ENCODE data around the gene CSTPP1. TPM values are rescaled to one million over a fixed set of nuclear protein-coding genes. Genes with fewer than 3 reads are reported as not detected.

Gene CSTPP1
- total RNA-seq, 5 donors from 2014 or later (not counting 1 experiment from before 2014, with no cell fraction given): 13.3 to 16.9 (median 15.0) TPM

- ATAC-seq (replicated peaks in 1 of 4) (no peak), DNase-seq (no peak)
- Mint-ChIP-seq H3K36me3 (no peaks in the 10 kb centered on the region), H3K4me1 (no peaks in the 10 kb centered on the region), H3K27me3 (no peaks in the 10 kb centered on the region), H3K4me3 (no peak overlapping the region), H3K9me3 (no peaks in the 10 kb centered on the region), H3K27ac (no peak overlapping the region)
- H3K27ac ChIP-seq (ENCODE audit: low read length): no peak overlapping the region
- no peaks in the 10 kb centered on the region for H3K36me3 ChIP-seq (ENCODE audit: control insufficient read depth in 2 of 2, extremely low read depth in 1 of 2, insufficient read depth in 1 of 2, low read length in 1 of 2)
- no peaks in the 10 kb centered on the region for H3K4me1 ChIP-seq (ENCODE audit: control insufficient read depth in 1 of 2, extremely low read depth in 1 of 2, insufficient read depth in 2 of 2, low read length in 2 of 2)
- no peak overlapping the region for H3K4me3 ChIP-seq (ENCODE audit: control insufficient read depth in 1 of 2, extremely low read depth in 1 of 2, low read length in 1 of 2)
- H3K9me3 ChIP-seq: no peaks in the 10 kb centered on the region
- CTCF ChIA-PET: no interaction called here
- no peaks in the 10 kb centered on the region for H3K27me3 ChIP-seq (replicated peaks in 1 of 2; ENCODE audit: control insufficient read depth in 2 of 2, extremely low read depth in 1 of 2, insufficient read depth in 2 of 2, low read length in 1 of 2)
- WGBS (ENCODE audit: insufficient coverage): no CpG with 5 or more reads among the region's 2 CpGs
- POLR2A ChIA-PET: no interaction called here
Observed at GRCh38 chr11:47020793-47021526, 84.4 kb downstream of the CSTPP1 start.

- Histone ChIP-seq H3K9me3 (no peaks in the 10 kb centered on the region), H3K4me1 (ENCODE audit: control insufficient read depth in 1 of 2, extremely low read depth in 1 of 2, insufficient read depth in 2 of 2, low read length in 2 of 2) (no peaks in the 10 kb centered on the region), H3K27ac (ENCODE audit: low read length) (no peak overlapping the region), H3K27me3 (replicated peaks in 1 of 2; ENCODE audit: control insufficient read depth in 2 of 2, extremely low read depth in 1 of 2, insufficient read depth in 2 of 2, low read length in 1 of 2) (no peaks in the 10 kb centered on the region), H3K36me3 (ENCODE audit: control insufficient read depth in 2 of 2, extremely low read depth in 1 of 2, insufficient read depth in 1 of 2, low read length in 1 of 2) (no peaks in the 10 kb centered on the region), H3K4me3 (ENCODE audit: control insufficient read depth in 1 of 2, extremely low read depth in 1 of 2, low read length in 1 of 2) (no peak overlapping the region)
- Mint-ChIP-seq H3K4me1 (no peaks in the 10 kb centered on the region), H3K9me3 (no peaks in the 10 kb centered on the region), H3K4me3 (no peak overlapping the region), H3K27ac (no peak overlapping the region), H3K36me3 (no peaks in the 10 kb centered on the region), H3K27me3 (no peaks in the 10 kb centered on the region)
- ChIA-PET POLR2A (no interaction called here), CTCF (no interaction called here)
- DNase-seq (no peak), ATAC-seq (replicated peaks in 1 of 4) (no peak)
- WGBS (ENCODE audit: insufficient coverage): no CpG with 5 or more reads among the region's 1 CpG
Observed at GRCh38 chr11:47021527-47021818, 84.9 kb downstream of the CSTPP1 start.

DNA sequence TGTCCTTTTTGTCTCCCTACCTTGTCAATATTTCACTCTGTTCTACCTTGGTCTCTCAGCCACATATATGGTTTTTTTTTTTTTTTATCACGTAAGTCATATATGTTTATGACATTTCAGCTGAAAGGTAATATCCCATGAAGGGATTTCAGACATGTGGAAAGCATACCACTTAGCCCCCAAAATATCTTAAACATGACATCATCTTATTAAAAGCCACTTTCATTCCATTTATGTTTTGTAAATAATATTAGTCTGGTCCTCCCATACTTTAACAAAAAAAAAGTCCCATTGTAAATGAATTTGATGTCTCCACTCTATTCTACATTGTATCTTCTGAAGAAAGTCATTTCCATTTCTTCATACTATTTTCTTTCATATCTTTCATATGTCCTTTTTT, 85.4 kb downstream of the CSTPP1 start:
- CTCF ChIA-PET: no interaction called here
- Mint-ChIP-seq H3K4me3 (no peak overlapping the region), H3K27me3 (no peaks in the 10 kb centered on the region), H3K27ac (no peak overlapping the region), H3K4me1 (no peaks in the 10 kb centered on the region), H3K36me3 (no peaks in the 10 kb centered on the region), H3K9me3 (no peaks in the 10 kb centered on the region)
- Histone ChIP-seq H3K27me3 (replicated peaks in 1 of 2; ENCODE audit: control insufficient read depth in 2 of 2, extremely low read depth in 1 of 2, insufficient read depth in 2 of 2, low read length in 1 of 2) (no peaks in the 10 kb centered on the region), H3K9me3 (no peaks in the 10 kb centered on the region), H3K27ac (ENCODE audit: low read length) (no peak overlapping the region), H3K36me3 (ENCODE audit: control insufficient read depth in 2 of 2, extremely low read depth in 1 of 2, insufficient read depth in 1 of 2, low read length in 1 of 2) (no peaks in the 10 kb centered on the region), H3K4me3 (ENCODE audit: control insufficient read depth in 1 of 2, extremely low read depth in 1 of 2, low read length in 1 of 2) (no peak overlapping the region), H3K4me1 (ENCODE audit: control insufficient read depth in 1 of 2, extremely low read depth in 1 of 2, insufficient read depth in 2 of 2, low read length in 2 of 2) (no peaks in the 10 kb centered on the region)
- DNase-seq: no peak
- POLR2A ChIA-PET: no interaction called here
- no CpG with 5 or more reads among the region's 1 CpG for WGBS (ENCODE audit: insufficient coverage)
- ATAC-seq (replicated peaks in 1 of 4): no peak

GRCh38 chr11:47028195-47029093, 91.9 kb downstream of the CSTPP1 start:
- no peaks in the 10 kb centered on the region for H3K9me3 Mint-ChIP-seq
- ATAC-seq (replicated peaks in 1 of 4): no peak
- WGBS (ENCODE audit: insufficient coverage): 96% methylated on average over 4 of the region's 9 CpGs
- no peak for DNase-seq
- H3K27ac Mint-ChIP-seq: no peak overlapping the region
- no peaks in the 10 kb centered on the region for H3K4me1 ChIP-seq (ENCODE audit: control insufficient read depth in 1 of 2, extremely low read depth in 1 of 2, insufficient read depth in 2 of 2, low read length in 2 of 2)
- H3K4me3 Mint-ChIP-seq: no peak overlapping the region
- no peak overlapping the region for H3K27ac ChIP-seq (ENCODE audit: low read length)
- H3K27me3 ChIP-seq (replicated peaks in 1 of 2; ENCODE audit: control insufficient read depth in 2 of 2, extremely low read depth in 1 of 2, insufficient read depth in 2 of 2, low read length in 1 of 2): no peaks in the 10 kb centered on the region
- ChIA-PET POLR2A (no interaction called here), CTCF (interaction anchor here in 1 of 2 donors (0.5 to 0.6 kb wide), 2 partner anchors 27 to 69 kb away, joined by 6 to 8 read pairs; no protein-coding TSS in a partner anchor)
- no peaks in the 10 kb centered on the region for H3K36me3 ChIP-seq (ENCODE audit: control insufficient read depth in 2 of 2, extremely low read depth in 1 of 2, insufficient read depth in 1 of 2, low read length in 1 of 2)
- H3K9me3 ChIP-seq: no peaks in the 10 kb centered on the region
- H3K4me3 ChIP-seq (ENCODE audit: control insufficient read depth in 1 of 2, extremely low read depth in 1 of 2, low read length in 1 of 2): no peak overlapping the region
- H3K4me1 Mint-ChIP-seq: peaks cover 0 to 5% (median 0%) of the 10 kb centered on the region in 3 donors
- H3K36me3 Mint-ChIP-seq: peaks cover 2% of the 10 kb centered on the region
- no peaks in the 10 kb centered on the region for H3K27me3 Mint-ChIP-seq

- no peak overlapping the region for H3K27ac ChIP-seq (ENCODE audit: low read length)
- Mint-ChIP-seq H3K27ac (no peak overlapping the region), H3K4me3 (no peak overlapping the region), H3K9me3 (no peaks in the 10 kb centered on the region), H3K36me3 (peaks cover 12% of the 10 kb centered on the region), H3K4me1 (peaks cover 0 to 2% (median 0%) of the 10 kb centered on the region in 3 donors), H3K27me3 (no peaks in the 10 kb centered on the region)
- ATAC-seq (replicated peaks in 1 of 4) (no peak), DNase-seq (no peak)
- ChIA-PET POLR2A (no interaction called here), CTCF (no interaction called here)
- WGBS (ENCODE audit: insufficient coverage): no CpG with 5 or more reads among the region's 2 CpGs
- H3K4me1 ChIP-seq (ENCODE audit: control insufficient read depth in 1 of 2, extremely low read depth in 1 of 2, insufficient read depth in 2 of 2, low read length in 2 of 2): no peaks in the 10 kb centered on the region
- H3K27me3 ChIP-seq (replicated peaks in 1 of 2; ENCODE audit: control insufficient read depth in 2 of 2, extremely low read depth in 1 of 2, insufficient read depth in 2 of 2, low read length in 1 of 2): no peaks in the 10 kb centered on the region
- H3K4me3 ChIP-seq (ENCODE audit: control insufficient read depth in 1 of 2, extremely low read depth in 1 of 2, low read length in 1 of 2): no peak overlapping the region
- no peaks in the 10 kb centered on the region for H3K9me3 ChIP-seq
- H3K36me3 ChIP-seq (ENCODE audit: control insufficient read depth in 2 of 2, extremely low read depth in 1 of 2, insufficient read depth in 1 of 2, low read length in 1 of 2): no peaks in the 10 kb centered on the region
Observed at GRCh38 chr11:47033439-47033838, 96.9 kb downstream of the CSTPP1 start.

DNA sequence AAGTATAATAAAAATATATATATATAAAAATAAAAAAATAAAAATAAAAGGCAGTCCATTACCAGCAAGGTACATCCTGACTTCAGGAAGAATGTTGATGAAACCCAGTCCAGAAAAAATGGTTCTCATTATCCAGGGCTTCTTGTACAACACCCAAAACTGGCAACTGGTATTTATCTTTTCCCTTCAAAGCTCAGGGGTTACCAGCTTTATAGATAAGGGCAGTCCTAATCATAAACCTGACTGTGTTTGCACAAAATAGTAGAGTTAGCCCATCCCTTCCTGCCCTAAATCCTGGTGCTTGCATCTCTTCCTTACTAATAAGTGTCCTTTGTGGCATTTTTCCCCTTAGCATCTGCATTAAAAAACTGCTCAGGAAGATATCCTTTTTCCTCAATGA, 97.5 kb downstream of the CSTPP1 start:
- no peak overlapping the region for H3K4me3 ChIP-seq (ENCODE audit: control insufficient read depth in 1 of 2, extremely low read depth in 1 of 2, low read length in 1 of 2)
- Mint-ChIP-seq H3K9me3 (no peaks in the 10 kb centered on the region), H3K27me3 (no peaks in the 10 kb centered on the region), H3K27ac (no peak overlapping the region), H3K4me1 (no peaks in the 10 kb centered on the region), H3K36me3 (peaks cover 12% of the 10 kb centered on the region), H3K4me3 (no peak overlapping the region)
- no peaks in the 10 kb centered on the region for H3K36me3 ChIP-seq (ENCODE audit: control insufficient read depth in 2 of 2, extremely low read depth in 1 of 2, insufficient read depth in 1 of 2, low read length in 1 of 2)
- DNase-seq: no peak
- no peak for ATAC-seq (replicated peaks in 1 of 4)
- ChIA-PET CTCF (no interaction called here), POLR2A (no interaction called here)
- no peaks in the 10 kb centered on the region for H3K4me1 ChIP-seq (ENCODE audit: control insufficient read depth in 1 of 2, extremely low read depth in 1 of 2, insufficient read depth in 2 of 2, low read length in 2 of 2)
- H3K27me3 ChIP-seq (replicated peaks in 1 of 2; ENCODE audit: control insufficient read depth in 2 of 2, extremely low read depth in 1 of 2, insufficient read depth in 2 of 2, low read length in 1 of 2): no peaks in the 10 kb centered on the region
- H3K9me3 ChIP-seq: no peaks in the 10 kb centered on the region
- no peak overlapping the region for H3K27ac ChIP-seq (ENCODE audit: low read length)

Measured in T-cell (primary cell).